Measurements from ENCODE around the gene SHOC2.
A peak's percentile ranks its signal among the peaks of the same experiment; 100 is the strongest.

The SHOC2 gene

GRCh38 chr10:111035542-111035941 lies 116.1 kb downstream of the SHOC2 start:
- Mint-ChIP-seq H3K27ac (no peak overlapping the region), H3K27me3 (ENCODE audit: low read depth) (no peaks in the 10 kb centered on the region), H3K4me1 (no peaks in the 10 kb centered on the region), H3K4me3 (no peak overlapping the region), H3K36me3 (ENCODE audit: low read depth) (peaks cover 35% of the 10 kb centered on the region), H3K9me3 (peaks cover 44% of the 10 kb centered on the region)
- TF ChIP-seq CTCF (IDR thresholded peaks at IDR 0.05; ENCODE audit: unreplicated experiment in 3 of 3) = no peak

- no peaks in the 10 kb centered on the region for H3K4me1 Mint-ChIP-seq
- peaks cover 20% of the 10 kb centered on the region for H3K36me3 Mint-ChIP-seq (ENCODE audit: low read depth)
- H3K27ac Mint-ChIP-seq = no peak overlapping the region
- no peaks in the 10 kb centered on the region for H3K27me3 Mint-ChIP-seq (ENCODE audit: low read depth)
- H3K9me3 Mint-ChIP-seq = peaks cover 53% of the 10 kb centered on the region
- H3K4me3 Mint-ChIP-seq = no peak overlapping the region
- peak in 1 of 3 experiments; percentile 12 for TF ChIP-seq CTCF (IDR thresholded peaks at IDR 0.05; ENCODE audit: unreplicated experiment in 3 of 3)
Observed at GRCh38 chr10:111037858-111038257, 118.5 kb downstream of the SHOC2 start.

GRCh38 chr10:111039522-111039921 lies 120.1 kb downstream of the SHOC2 start:
- Mint-ChIP-seq H3K4me3 (no peak overlapping the region), H3K9me3 (peaks cover 46% of the 10 kb centered on the region), H3K27me3 (ENCODE audit: low read depth) (no peaks in the 10 kb centered on the region), H3K27ac (no peak overlapping the region), H3K36me3 (ENCODE audit: low read depth) (peaks cover 9% of the 10 kb centered on the region), H3K4me1 (no peaks in the 10 kb centered on the region)
- no peak for TF ChIP-seq CTCF (IDR thresholded peaks at IDR 0.05; ENCODE audit: unreplicated experiment in 3 of 3)

- Mint-ChIP-seq H3K27ac (no peak overlapping the region), H3K4me3 (no peak overlapping the region), H3K36me3 (ENCODE audit: low read depth) (no peaks in the 10 kb centered on the region), H3K4me1 (no peaks in the 10 kb centered on the region), H3K9me3 (peaks cover 19% of the 10 kb centered on the region), H3K27me3 (ENCODE audit: low read depth) (peaks cover 11% of the 10 kb centered on the region)
- no peak for TF ChIP-seq CTCF (IDR thresholded peaks at IDR 0.05; ENCODE audit: unreplicated experiment in 3 of 3)
Observed at GRCh38 chr10:111057006-111057405, 137.6 kb downstream of the SHOC2 start.

Data from nephron (organoid).